HCT116 (cell line): ENCODE data around the gene SDC3. TPM values are rescaled to one million over a fixed set of nuclear protein-coding genes. Genes with fewer than 3 reads are reported as not detected.

Source experiments
- ATAC-seq: fragments of 200-7000 bp; cut with Tn5 transposase; 2 replicates; pipeline ENCODE4 v1.9.1; 2020; ENCODE audit warnings: mild to moderate bottlenecking, moderate library complexity
- BruUV-seq: library from RNA; stranded (reverse); fragments of 400-500 nt; replicated peaks from 2 replicates; lab custom pipeline; 2021; lab: Mats Ljungman, UMichigan
- CTCF ChIA-PET: fragments of 300-600 bp; sonication (Branson Sonifier 250); formaldehyde crosslinking; loops from one replicate; lab custom pipeline; 2021; ENCODE audit warnings: antibody characterized with exemption; lab: Charles Lee
- POLR2A ChIA-PET: fragments of 300-600, 350-600 bp; sonication (Branson Sonifier 250); formaldehyde crosslinking; loops from one replicate; lab custom pipeline; 2021; ENCODE audit warnings: antibody characterized with exemption; lab: Charles Lee
- RAD21 ChIA-PET, 2 experiments: fragments of 300-600 bp; sonication (Branson Sonifier 250); formaldehyde crosslinking; loops; one replicate each; lab custom pipeline; 2023; ENCODE audit warnings: low total read pairs in 2 of 2; ENCODE audit not compliant: uncharacterized antibody in 2 of 2, unreplicated experiment in 2 of 2, low non-redundant PET in 1 of 2; lab: Charles Lee
- DNase-seq: peaks from one replicate; pipeline ENCODE4 v3.0.0-alpha.2; 2010; ENCODE audit warnings: low read depth, low spot score
- H2AFZ ChIP-seq: fragments of 200-600 bp; shearing (Covaris generic), sonication (generic); 2 replicates; pipeline ENCODE4 v1.6.1; 2017; ENCODE audit warnings: low read depth, mixed run types, mixed read lengths, antibody characterized with exemption, low read length; ENCODE audit not compliant: poor library complexity, severe bottlenecking
- H3K27ac ChIP-seq: 2 replicates; pipeline ENCODE4 v1.5.1; 2012; ENCODE audit warnings: low read depth, low read length
- H3K27me3 ChIP-seq: fragments of 200-600 bp; sonication (generic); 2 replicates; pipeline ENCODE4 v1.6.1; 2016; ENCODE audit warnings: mixed run types, low read length, mixed read lengths; ENCODE audit not compliant: insufficient read depth
- H3K36me3 ChIP-seq, 2 experiments: fragments of 200-500 bp in 1 of 2; fragments of 200-600 bp in 1 of 2; sonication (Bioruptor generic) in 1 of 2; sonication (generic) in 1 of 2; 2 replicates each; pipeline versions ENCODE4 v1.5.1 to v1.6.1; 2014 to 2016; ENCODE audit warnings: low read length in 2 of 2, inconsistent platforms in 1 of 2, mixed read lengths in 1 of 2, mixed run types in 1 of 2; ENCODE audit not compliant: insufficient read depth in 2 of 2, control insufficient read depth in 1 of 2
- H3K4me1 ChIP-seq, 2 experiments: fragments of 200-600 bp in 1 of 2; sonication (generic) in 1 of 2; 2 replicates each; pipeline versions ENCODE4 v1.5.1 to v1.6.1; 2012 to 2017; ENCODE audit warnings: low read length in 2 of 2, inconsistent platforms in 1 of 2, mild to moderate bottlenecking in 1 of 2, mixed read lengths in 1 of 2, mixed run types in 1 of 2, moderate library complexity in 1 of 2; ENCODE audit not compliant: insufficient read depth in 2 of 2, control insufficient read depth in 1 of 2
- H3K4me2 ChIP-seq: fragments of 200-600 bp; sonication (generic); 2 replicates; pipeline ENCODE4 v1.6.1; 2017; ENCODE audit warnings: mixed run types, low read length, mixed read lengths
- H3K4me3 ChIP-seq, 2 experiments: fragments of 200-600 bp in 1 of 2; sonication (generic) in 1 of 2; replicated peaks in 1 of 2; 2 replicates each; pipeline ENCODE4 v1.5.1; 2011 to 2016; ENCODE audit warnings: low read length in 2 of 2, control low read depth in 1 of 2, low read depth in 1 of 2, mild to moderate bottlenecking in 1 of 2, mixed read lengths in 1 of 2, mixed run types in 1 of 2
- H3K79me2 ChIP-seq: fragments of 200-600 bp; sonication (generic); 2 replicates; pipeline ENCODE4 v1.6.1; 2017; ENCODE audit warnings: mild to moderate bottlenecking, mixed run types, low read length, moderate library complexity, mixed read lengths; ENCODE audit not compliant: insufficient read depth
- H3K9ac ChIP-seq: fragments of 200-600 bp; sonication (generic); 2 replicates; pipeline ENCODE4 v1.6.1; 2016; ENCODE audit warnings: low read length, mixed read lengths
- H3K9me2 ChIP-seq: fragments of 200-600 bp; sonication (generic), shearing (Covaris generic); 2 replicates; pipeline ENCODE4 v1.6.1; 2017; ENCODE audit warnings: mixed run types, mild to moderate bottlenecking, moderate library complexity; ENCODE audit not compliant: insufficient read depth
- H3K9me3 ChIP-seq, 2 experiments: fragments of 200-500 bp in 1 of 2; fragments of 200-600 bp in 1 of 2; sonication (Bioruptor generic) in 1 of 2; sonication (generic) in 1 of 2; 2 replicates each; pipeline ENCODE4 v1.6.1; 2014 to 2017; ENCODE audit warnings: low read length in 2 of 2, mixed read lengths in 2 of 2, inconsistent platforms in 1 of 2, low read depth in 1 of 2, mild to moderate bottlenecking in 1 of 2, mixed run types in 1 of 2, moderate library complexity in 1 of 2; ENCODE audit not compliant: control insufficient read depth in 1 of 2, insufficient read depth in 1 of 2
- H4K20me1 ChIP-seq: fragments of 200-600 bp; sonication (generic), shearing (Covaris generic); 2 replicates; pipeline ENCODE4 v1.6.1; 2017; ENCODE audit warnings: mixed run types, mild to moderate bottlenecking, moderate library complexity; ENCODE audit not compliant: insufficient read depth
- CEBPB ChIP-seq: IDR thresholded peaks from 2 replicates; pipeline ENCODE4 v1.6.1; 2012; ENCODE audit warnings: low read depth
- EGR1 ChIP-seq: IDR thresholded peaks from 2 replicates; pipeline ENCODE4 v1.6.1; 2012; ENCODE audit warnings: low read depth
- ELF1 ChIP-seq: IDR thresholded peaks from 2 replicates; pipeline ENCODE4 v1.6.1; 2012; ENCODE audit warnings: low read depth, borderline replicate concordance
- POLR2AphosphoS5 ChIP-seq: IDR thresholded peaks from 2 replicates; pipeline ENCODE4 v1.6.1; 2011; ENCODE audit warnings: mild to moderate bottlenecking, low read depth, low read length, moderate library complexity
- RAD21 ChIP-seq: IDR thresholded peaks from 2 replicates; pipeline ENCODE4 v1.6.1; 2012; ENCODE audit warnings: low read depth, mild to moderate bottlenecking
- SIN3A ChIP-seq: IDR thresholded peaks from 2 replicates; pipeline ENCODE4 v1.6.1; 2012; ENCODE audit warnings: low read depth
- SRF ChIP-seq: IDR thresholded peaks from 2 replicates; pipeline ENCODE4 v1.6.1; 2012; ENCODE audit warnings: low read depth
- ZNF274 ChIP-seq: fragments of 200-500 bp; sonication (Bioruptor generic); IDR thresholded peaks from 2 replicates; pipeline ENCODE4 v1.6.1; 2014; ENCODE audit warnings: mild to moderate bottlenecking, low read depth, low read length, inconsistent platforms
- intact Hi-C: fragments of 100-400 bp; cut with micrococcal nuclease; formaldehyde crosslinking; loops from 2 replicates; pipeline ENCODE4 v1.10.0; 2022
- total RNA-seq: library from RNA; stranded (reverse); gene quantifications from one replicate; pipeline ENCODE4 v1.2.1, GENCODE V29; 2021; ENCODE audit not compliant: unreplicated experiment
- TF ChIP-seq, protein P1 (sequence below), 3 experiments: fragments of 200-600 bp in 1 of 3; sonication (generic) in 1 of 3; IDR thresholded peaks in 2 of 3; conservative IDR thresholded peaks in 1 of 3; 2 replicates each; pipeline ENCODE4 v1.5.1; 2012 to 2017; ENCODE audit warnings: low read depth in 2 of 3, low read length in 2 of 3, antibody characterized with exemption in 1 of 3, borderline replicate concordance in 1 of 3, control low read depth in 1 of 3, mild to moderate bottlenecking in 1 of 3, mixed read lengths in 1 of 3, mixed run types in 1 of 3, moderate library complexity in 1 of 3; ENCODE audit not compliant: insufficient read depth in 1 of 3
- TF ChIP-seq, protein P2 (sequence below): IDR thresholded peaks from 2 replicates; pipeline ENCODE4 v1.6.1; 2012; ENCODE audit warnings: low read depth
- TF ChIP-seq, protein P3 (sequence below): IDR thresholded peaks from 2 replicates; pipeline ENCODE4 v1.6.1; 2012

The SDC3 gene
- total RNA-seq, 1 experiment from 2014 or later: 40.1 TPM

DNA sequence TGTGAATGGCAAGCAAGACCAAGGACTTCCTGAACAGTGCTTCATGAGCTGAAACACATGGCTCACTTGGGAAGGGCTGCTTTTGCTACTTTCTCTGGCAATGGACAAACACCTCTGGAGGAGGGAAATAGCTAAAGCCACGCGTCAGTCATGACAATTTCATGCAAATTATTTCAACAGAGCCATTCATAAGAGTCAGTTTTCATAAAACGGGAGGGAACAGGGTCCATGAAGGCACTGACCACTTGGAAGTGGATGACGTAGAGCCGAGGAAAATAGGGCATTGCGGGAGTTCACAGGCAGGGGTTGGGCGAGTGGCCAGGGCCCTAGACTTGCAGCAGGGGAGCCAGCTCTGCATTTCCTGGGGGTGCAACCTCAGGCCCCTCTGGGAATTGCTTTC, 43.9 kb downstream of the SDC3 start:
- Histone ChIP-seq H3K9ac (no peak overlapping the region), H3K9me3 (no peaks in the 10 kb centered on the region)
- intact Hi-C loops: no loop called here
- ATAC-seq (no peak), DNase-seq (no peak)
- TF ChIP-seq ELF1: no peak
- TF ChIP-seq, protein P1, sequence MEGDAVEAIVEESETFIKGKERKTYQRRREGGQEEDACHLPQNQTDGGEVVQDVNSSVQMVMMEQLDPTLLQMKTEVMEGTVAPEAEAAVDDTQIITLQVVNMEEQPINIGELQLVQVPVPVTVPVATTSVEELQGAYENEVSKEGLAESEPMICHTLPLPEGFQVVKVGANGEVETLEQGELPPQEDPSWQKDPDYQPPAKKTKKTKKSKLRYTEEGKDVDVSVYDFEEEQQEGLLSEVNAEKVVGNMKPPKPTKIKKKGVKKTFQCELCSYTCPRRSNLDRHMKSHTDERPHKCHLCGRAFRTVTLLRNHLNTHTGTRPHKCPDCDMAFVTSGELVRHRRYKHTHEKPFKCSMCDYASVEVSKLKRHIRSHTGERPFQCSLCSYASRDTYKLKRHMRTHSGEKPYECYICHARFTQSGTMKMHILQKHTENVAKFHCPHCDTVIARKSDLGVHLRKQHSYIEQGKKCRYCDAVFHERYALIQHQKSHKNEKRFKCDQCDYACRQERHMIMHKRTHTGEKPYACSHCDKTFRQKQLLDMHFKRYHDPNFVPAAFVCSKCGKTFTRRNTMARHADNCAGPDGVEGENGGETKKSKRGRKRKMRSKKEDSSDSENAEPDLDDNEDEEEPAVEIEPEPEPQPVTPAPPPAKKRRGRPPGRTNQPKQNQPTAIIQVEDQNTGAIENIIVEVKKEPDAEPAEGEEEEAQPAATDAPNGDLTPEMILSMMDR (IDR thresholded peaks at IDR 0.05 in 2 of 3, conservative IDR thresholded peaks at IDR 0.05 in 1 of 3; ENCODE audit: borderline replicate concordance in 1 of 3, insufficient read depth in 1 of 3, low read depth in 2 of 3, low read length in 2 of 3): no peak
- no peak for TF ChIP-seq EGR1
- TF ChIP-seq, protein P2, sequence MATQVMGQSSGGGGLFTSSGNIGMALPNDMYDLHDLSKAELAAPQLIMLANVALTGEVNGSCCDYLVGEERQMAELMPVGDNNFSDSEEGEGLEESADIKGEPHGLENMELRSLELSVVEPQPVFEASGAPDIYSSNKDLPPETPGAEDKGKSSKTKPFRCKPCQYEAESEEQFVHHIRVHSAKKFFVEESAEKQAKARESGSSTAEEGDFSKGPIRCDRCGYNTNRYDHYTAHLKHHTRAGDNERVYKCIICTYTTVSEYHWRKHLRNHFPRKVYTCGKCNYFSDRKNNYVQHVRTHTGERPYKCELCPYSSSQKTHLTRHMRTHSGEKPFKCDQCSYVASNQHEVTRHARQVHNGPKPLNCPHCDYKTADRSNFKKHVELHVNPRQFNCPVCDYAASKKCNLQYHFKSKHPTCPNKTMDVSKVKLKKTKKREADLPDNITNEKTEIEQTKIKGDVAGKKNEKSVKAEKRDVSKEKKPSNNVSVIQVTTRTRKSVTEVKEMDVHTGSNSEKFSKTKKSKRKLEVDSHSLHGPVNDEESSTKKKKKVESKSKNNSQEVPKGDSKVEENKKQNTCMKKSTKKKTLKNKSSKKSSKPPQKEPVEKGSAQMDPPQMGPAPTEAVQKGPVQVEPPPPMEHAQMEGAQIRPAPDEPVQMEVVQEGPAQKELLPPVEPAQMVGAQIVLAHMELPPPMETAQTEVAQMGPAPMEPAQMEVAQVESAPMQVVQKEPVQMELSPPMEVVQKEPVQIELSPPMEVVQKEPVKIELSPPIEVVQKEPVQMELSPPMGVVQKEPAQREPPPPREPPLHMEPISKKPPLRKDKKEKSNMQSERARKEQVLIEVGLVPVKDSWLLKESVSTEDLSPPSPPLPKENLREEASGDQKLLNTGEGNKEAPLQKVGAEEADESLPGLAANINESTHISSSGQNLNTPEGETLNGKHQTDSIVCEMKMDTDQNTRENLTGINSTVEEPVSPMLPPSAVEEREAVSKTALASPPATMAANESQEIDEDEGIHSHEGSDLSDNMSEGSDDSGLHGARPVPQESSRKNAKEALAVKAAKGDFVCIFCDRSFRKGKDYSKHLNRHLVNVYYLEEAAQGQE: no peak
- no peak for TF ChIP-seq SIN3A
- TF ChIP-seq POLR2AphosphoS5: no peak
- no peak for TF ChIP-seq SRF
- no peak for TF ChIP-seq CEBPB
- TF ChIP-seq, protein P3, sequence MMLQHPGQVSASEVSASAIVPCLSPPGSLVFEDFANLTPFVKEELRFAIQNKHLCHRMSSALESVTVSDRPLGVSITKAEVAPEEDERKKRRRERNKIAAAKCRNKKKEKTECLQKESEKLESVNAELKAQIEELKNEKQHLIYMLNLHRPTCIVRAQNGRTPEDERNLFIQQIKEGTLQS: no peak
- TF ChIP-seq ZNF274: no peak
- TF ChIP-seq RAD21: no peak
- TF ChIP-seq, all 23 proteins: peak for 0
- H3K4me1 ChIP-seq: no peaks in the 10 kb centered on the region
- no peak overlapping the region for H3K27ac ChIP-seq
- ChIA-PET CTCF (no interaction called here), POLR2A (no interaction called here), RAD21 (no interaction called here)
- H3K9me2 ChIP-seq: no peaks in the 10 kb centered on the region
- H3K79me2 ChIP-seq: no peaks in the 10 kb centered on the region
- H2AFZ ChIP-seq: no peak overlapping the region
- no peaks in the 10 kb centered on the region for H4K20me1 ChIP-seq
- H3K4me3 ChIP-seq: no peak overlapping the region
- BruUV-seq: no TSS peak
- H3K27me3 ChIP-seq: no peaks in the 10 kb centered on the region
- H3K4me2 ChIP-seq: no peak overlapping the region
- no peaks in the 10 kb centered on the region for H3K36me3 ChIP-seq
